Keratinocyte (primary cell): ENCODE data around the gene SLC6A3.

Experiments used
- CTCF ChIP-seq, 3 experiments: IDR thresholded peaks in 1 of 3; conservative IDR thresholded peaks in 1 of 3; optimal IDR thresholded peaks in 1 of 3; 2 replicates in 2 of 3; 3 replicates in 1 of 3; pipeline versions ENCODE3 to v1.5.1; 2011; ENCODE audit warnings: low read length in 3 of 3, mild to moderate bottlenecking in 3 of 3, moderate library complexity in 2 of 3, control low read depth in 1 of 3, inconsistent platforms in 1 of 3; ENCODE audit not compliant: insufficient read depth in 2 of 3; ENCODE audit errors: extremely low read depth in 1 of 3
- EZH2 ChIP-seq: IDR thresholded peaks from one replicate; pipeline ENCODE4 v1.6.1; 2012; ENCODE audit warnings: inconsistent platforms, mild to moderate bottlenecking, low read length, moderate library complexity

GRCh38 chr5:1479066-1479465, 33.8 kb upstream of the SLC6A3 start:
- no peak for TF ChIP-seq CTCF (optimal IDR thresholded peaks at IDR 0.05 in 1 of 3, IDR thresholded peaks at IDR 0.05 in 1 of 3, conservative IDR thresholded peaks at IDR 0.05 in 1 of 3; ENCODE audit: extremely low read depth in 1 of 3, insufficient read depth in 2 of 3, low read length in 3 of 3)
- TF ChIP-seq EZH2: no peak
